AG10803 (cell line): ENCODE results near the gene NIPAL3.
A peak's percentile ranks its signal among the peaks of the same experiment; 100 is the strongest.

Experiments used
- DNase-seq: peaks from one replicate; pipeline ENCODE4 v3.0.0; 2010; ENCODE audit warnings: low read depth
- H3K4me3 ChIP-seq: 2 replicates; pipeline ENCODE4 v1.5.1; 2011; ENCODE audit warnings: mild to moderate bottlenecking, low read length, control low read depth
- CTCF ChIP-seq: conservative IDR thresholded peaks from 2 replicates; pipeline ENCODE4 v1.5.1; 2011; ENCODE audit warnings: mild to moderate bottlenecking, low read length, control low read depth, inconsistent platforms

Gene NIPAL3

GRCh38 chr1:24390924-24391782 lies 24.4 kb upstream of the NIPAL3 start:
- peak overlapping the region; percentile 26 for H3K4me3 ChIP-seq
- DNase-seq: peak; percentile 86
- TF ChIP-seq CTCF: peak; percentile 99

- peak; percentile 54 for DNase-seq
- H3K4me3 ChIP-seq: peak overlapping the region; percentile 26
- TF ChIP-seq CTCF: peak; percentile 87
Observed at GRCh38 chr1:24391882-24392603, 23.6 kb upstream of the NIPAL3 start.

- no peak for TF ChIP-seq CTCF
- no peak overlapping the region for H3K4me3 ChIP-seq
- DNase-seq: no peak
Observed at GRCh38 chr1:24392604-24392946, 23.0 kb upstream of the NIPAL3 start.

GRCh38 chr1:24392982-24393650 lies 22.5 kb upstream of the NIPAL3 start:
- H3K4me3 ChIP-seq: no peak overlapping the region
- no peak for TF ChIP-seq CTCF

GRCh38 chr1:24393892-24394291 lies 21.7 kb upstream of the NIPAL3 start:
- no peak overlapping the region for H3K4me3 ChIP-seq
- DNase-seq: peak; percentile 84
- no peak for TF ChIP-seq CTCF

More at GRCh38 chr1:24392982-24393650, 22.5 kb upstream of the NIPAL3 start:
- no peak for DNase-seq

GRCh38 chr1:24400065-24400464 lies 15.5 kb upstream of the NIPAL3 start:
- no peak for TF ChIP-seq CTCF
- DNase-seq: no peak

More at GRCh38 chr1:24400065-24400464, 15.5 kb upstream of the NIPAL3 start:
- no peak overlapping the region for H3K4me3 ChIP-seq
